B cell (primary cell): Measurements from ENCODE around the gene KRT14.

Experiments used
- CTCF ChIP-seq: fragments of 200-600 bp; IDR thresholded peaks from one replicate; pipeline ENCODE4 v1.8.0; 2022; ENCODE audit warnings: antibody characterized with exemption, mild to moderate bottlenecking
- EZH2 ChIP-seq: IDR thresholded peaks from 2 replicates; pipeline ENCODE4 v1.6.1; 2012; ENCODE audit warnings: borderline replicate concordance, low read depth, mild to moderate bottlenecking, moderate library complexity, low read length; ENCODE audit not compliant: insufficient read depth, poor library complexity, severe bottlenecking

GRCh38 chr17:41546819-41547218 is 39.9 kb downstream of the KRT14 start:
- no peak for TF ChIP-seq CTCF
- TF ChIP-seq EZH2, result no peak
